ENCODE results near the gene D2HGDH. TPM values are rescaled to one million over a fixed set of nuclear protein-coding genes. Genes with fewer than 3 reads are reported as not detected.

The D2HGDH gene
- total RNA-seq = 17.9 and 20.9 TPM in 2 replicates

DNA sequence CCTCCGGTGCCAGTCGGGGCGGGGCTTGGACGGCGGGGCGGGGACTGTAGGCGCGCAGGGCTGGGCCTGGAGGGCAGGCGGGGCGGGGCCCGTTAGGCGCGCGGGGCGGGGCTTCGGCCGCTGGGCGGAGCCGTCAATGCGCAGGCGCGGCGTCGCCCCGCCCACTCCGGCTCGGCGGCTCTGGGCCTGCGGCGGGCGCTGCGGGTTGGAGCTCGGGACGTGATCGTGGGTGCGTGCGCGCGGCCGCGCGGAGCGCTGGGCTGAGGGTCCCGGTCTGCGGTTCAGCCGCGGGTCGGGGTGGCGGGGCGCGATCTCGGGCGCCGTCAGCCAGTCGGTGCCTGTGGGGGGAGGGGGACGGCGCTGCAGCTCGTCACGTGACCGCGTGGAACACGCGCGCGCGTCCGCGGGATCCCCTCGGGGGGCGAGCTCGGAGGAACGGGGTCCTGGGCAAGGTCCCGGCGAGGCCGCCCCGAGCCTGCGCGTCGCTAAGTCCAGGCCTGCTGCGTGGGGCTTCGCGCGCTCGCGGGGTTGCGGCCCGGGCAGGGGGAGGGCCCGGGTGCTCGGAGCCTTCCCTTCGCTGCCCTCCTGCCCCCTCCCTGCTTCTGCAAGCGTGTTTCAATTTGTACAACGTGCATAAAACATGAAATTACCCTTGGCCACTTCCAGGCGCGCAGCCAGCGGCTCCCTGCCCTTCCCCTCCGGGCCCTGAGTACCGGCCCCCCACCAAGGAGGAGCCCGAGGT is at the start of gene D2HGDH:
Gene D2HGDH, plus strand, starts transcription at position 164 of the 742 bp plus-strand sequence. CDS start 595 bp downstream, outside the sequence.
- intact Hi-C loops (cut with micrococcal nuclease) = loop anchor here (1.0 to 5.0 kb wide), 12 partner anchors 32 to 420 kb away; partner anchors contain the start of genes ATG4B, DTYMK, FARP2 and HDLBP

DNA sequence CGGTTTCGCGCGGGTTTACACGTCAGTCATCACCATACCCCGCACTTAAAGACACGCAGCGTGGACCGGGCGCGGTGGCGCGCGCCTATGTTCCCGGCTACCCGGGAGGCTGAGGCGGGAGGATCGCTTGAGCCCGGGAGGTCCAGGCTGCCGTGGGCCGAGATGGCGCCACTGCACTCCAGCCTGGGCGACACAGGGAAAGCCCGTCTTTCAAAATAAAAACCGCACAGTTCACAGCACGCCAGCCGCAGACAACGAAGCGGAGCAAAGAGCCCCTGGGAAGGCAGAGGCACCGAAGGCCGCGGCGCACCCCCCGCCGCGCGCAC is 48.1 kb upstream of the D2HGDH start:
- intact Hi-C loops (cut with micrococcal nuclease) = loop anchor here (1.0 to 5.0 kb wide), 11 partner anchors 16 to 537 kb away; partner anchors contain the start of genes D2HGDH, HDLBP, ING5 and PASK

DNA sequence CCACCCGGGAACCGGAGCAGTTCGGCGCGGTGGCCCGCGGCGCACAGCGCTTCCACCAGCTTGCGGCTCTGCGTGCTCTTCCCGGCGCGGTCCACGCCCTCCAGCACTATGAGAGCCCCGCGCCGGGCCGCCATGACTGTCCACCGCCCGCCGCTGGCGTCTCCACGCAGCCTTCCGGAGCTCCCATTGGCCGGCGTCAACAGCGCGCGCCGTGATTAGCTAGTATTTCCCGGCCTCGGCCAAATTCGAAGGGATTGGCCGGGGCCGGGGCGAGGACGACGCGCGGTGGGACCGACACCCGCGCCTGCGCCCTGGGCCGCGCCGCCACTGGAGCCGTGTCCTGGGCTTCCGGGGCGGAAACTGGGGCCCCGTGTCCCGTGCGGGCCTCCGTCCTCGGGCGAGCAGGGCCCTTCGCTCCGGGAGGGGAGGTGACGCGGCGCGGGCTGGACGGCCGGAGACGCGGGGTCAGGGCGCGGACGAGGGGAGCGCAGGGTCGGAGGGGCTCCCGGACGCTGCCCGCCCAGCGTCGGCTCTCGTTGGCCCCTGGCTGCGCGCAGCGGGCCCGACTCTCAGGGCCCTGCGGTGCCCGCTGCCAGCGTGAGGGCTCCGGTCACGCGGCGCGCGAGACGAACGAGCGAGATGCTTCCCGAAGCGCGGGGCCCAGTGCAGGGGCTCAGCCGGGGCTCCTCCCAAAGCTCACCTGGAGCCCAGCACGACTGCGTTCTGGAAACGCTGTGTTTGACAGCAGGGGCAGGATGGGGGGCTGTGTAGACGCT is 47.6 kb upstream of the D2HGDH start, which contains the start of gene DTYMK:
Gene DTYMK, minus strand, starts transcription at position 166 of the 776 bp plus-strand sequence. Its CDS starts 32 bp downstream, at position 134.
- intact Hi-C loops (cut with micrococcal nuclease) = loop anchor here (1.0 to 5.0 kb wide), 12 partner anchors 15 to 1126 kb away; partner anchors contain the start of genes D2HGDH, HDLBP, ING5 and PASK

DNA sequence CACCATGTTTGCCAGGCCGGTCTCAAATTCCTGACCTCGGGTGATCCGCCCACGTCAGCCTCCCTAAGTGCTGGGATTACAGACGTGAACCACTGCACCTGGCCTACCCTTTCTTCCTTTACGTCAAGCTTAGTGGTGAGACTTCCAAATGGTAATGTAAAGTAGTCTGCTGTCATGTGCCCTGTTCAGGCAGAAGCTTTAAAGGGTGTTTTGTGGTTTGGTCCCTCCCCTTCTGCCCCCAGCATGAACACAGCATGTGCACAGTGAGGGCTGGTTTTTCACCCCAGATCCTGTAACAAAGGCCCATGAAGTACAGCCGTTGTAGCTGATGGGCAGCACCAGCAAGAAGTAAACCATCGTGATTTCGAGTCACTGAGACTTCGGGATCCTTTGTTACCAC is 45.1 kb upstream of the D2HGDH start:
- intact Hi-C loops (cut with micrococcal nuclease) = loop anchor here (5.0 kb wide), 2 partner anchors 247 to 398 kb away; no protein-coding TSS in a partner anchor

DNA sequence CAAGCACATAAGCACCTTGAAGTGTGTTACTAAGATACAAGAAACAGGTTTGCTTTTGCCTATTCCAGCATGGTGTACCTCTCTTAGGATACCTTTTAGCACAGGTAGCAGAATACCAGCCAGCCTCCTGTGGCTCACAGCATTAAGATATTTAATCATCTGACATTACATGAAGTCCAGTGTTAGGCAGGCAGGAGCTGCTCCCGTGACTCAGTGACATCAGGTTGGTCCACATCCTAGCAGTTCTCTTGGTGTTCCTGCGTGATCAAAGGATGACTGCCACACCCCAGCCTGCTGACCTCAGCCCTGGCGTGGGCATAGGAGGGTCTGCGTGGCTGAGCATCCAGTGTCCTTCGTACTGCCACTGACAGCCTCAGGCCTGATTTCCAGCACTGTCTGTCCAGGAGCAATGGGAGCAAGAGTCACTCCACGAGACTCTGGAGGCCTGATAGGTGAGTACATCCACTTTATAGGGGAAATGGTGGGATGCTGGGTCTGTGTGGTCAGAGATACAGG is 44.2 kb upstream of the D2HGDH start:
- intact Hi-C loops (cut with micrococcal nuclease) = no loop called here

DNA sequence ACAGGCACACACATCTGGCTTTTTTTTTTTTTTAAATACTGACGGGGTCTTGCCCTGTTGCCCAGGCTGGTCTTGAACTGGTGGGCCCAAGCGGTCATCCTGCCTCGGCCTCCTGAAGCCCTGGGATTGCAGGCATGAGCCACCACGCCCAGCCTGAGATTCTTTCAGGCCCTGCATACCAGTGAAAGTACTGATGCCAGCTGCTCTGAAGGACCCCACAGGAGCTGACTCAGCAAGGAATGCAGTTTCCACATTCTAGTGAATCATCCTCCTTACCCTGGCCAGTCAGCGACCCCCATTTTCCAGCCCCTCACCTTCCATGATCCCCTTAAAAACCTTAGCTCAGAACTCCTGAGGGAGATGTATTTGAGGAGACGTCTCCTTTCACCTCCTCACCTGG is 42.0 kb upstream of the D2HGDH start:
- intact Hi-C loops (cut with micrococcal nuclease) = no loop called here

DNA sequence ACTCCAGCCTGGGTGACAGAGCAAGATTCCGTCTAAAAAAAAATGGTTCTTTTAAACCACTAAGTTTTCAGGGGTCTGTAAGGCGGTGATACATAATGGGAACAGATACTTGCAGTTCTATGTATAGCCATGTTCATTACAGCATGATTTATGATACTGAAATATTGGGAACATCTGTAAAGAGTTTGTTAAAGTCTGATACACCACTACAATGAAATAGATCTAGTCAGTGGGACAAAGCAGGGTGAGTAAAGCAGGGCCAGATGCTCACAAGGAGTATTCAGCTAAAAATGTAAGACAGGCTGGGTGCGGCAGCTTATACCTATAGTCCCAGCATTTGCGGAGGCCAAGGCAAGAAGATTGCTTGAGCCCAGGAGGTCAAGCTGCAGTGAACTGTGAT is 38.8 kb upstream of the D2HGDH start:
- intact Hi-C loops (cut with micrococcal nuclease) = no loop called here

DNA sequence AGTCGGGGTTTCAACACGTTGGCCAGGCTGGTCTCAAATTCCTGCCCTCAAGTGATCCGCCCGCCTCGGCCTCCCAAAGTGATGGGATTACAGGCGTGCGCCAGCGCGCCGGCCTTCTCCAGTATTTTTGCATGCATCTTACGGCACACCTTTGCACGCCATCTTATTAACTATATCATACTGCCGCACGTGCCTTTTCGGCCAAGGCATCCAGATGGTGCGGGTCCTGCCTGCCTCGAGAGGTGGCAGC is 33.4 kb upstream of the D2HGDH start:
- intact Hi-C loops (cut with micrococcal nuclease) = loop anchor here (1.0 to 5.0 kb wide), 5 partner anchors 64 to 1264 kb away; partner anchors contain the start of genes ATG4B, DUSP28, GPC1 and PDCD1

DNA sequence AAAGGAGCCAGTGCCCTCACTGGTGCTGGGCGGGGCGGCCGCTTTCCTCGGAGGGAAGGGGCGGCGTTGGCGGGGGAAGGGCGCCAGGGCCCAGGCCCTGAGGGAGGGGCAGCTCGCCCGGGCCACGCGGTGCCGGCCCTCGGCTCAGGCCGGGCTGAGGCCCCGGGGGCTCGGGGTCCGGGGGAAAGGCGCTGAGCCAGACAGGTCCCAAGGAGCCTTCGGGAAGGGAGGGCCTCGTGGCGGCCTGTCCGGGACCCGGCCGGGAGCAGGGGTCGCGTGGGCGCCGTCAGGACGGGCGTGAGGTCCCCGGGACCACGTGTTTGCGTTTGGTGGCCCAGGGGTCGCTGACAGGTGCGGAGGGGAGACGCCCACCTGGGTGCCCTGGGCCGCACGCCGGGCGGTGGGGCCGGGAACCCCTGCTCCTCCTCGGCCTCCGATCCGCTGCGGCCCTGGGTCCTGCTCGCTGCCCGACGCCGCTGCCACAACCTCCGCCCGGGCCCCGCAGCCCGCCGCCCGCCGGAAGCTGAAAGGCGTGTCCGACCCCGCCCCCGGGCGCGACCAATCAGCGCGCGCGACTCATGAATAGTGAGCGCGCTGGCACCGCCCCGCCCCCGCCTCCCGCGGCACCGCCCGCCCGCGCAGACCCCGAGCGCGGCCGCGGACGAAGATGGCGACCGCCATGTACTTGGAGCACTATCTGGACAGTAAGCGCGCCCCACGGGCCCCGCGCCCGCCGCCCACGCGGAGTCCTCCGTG is 32.9 kb upstream of the D2HGDH start, which contains the start of gene ING5:
Gene ING5, plus strand, starts transcription at position 641 of the 756 bp plus-strand sequence. Its CDS starts 27 bp downstream, at position 668.
- intact Hi-C loops (cut with micrococcal nuclease) = loop anchor here (1.0 to 5.0 kb wide), 13 partner anchors 15 to 1264 kb away; partner anchors contain the start of genes ATG4B, D2HGDH, DTYMK and DUSP28

DNA sequence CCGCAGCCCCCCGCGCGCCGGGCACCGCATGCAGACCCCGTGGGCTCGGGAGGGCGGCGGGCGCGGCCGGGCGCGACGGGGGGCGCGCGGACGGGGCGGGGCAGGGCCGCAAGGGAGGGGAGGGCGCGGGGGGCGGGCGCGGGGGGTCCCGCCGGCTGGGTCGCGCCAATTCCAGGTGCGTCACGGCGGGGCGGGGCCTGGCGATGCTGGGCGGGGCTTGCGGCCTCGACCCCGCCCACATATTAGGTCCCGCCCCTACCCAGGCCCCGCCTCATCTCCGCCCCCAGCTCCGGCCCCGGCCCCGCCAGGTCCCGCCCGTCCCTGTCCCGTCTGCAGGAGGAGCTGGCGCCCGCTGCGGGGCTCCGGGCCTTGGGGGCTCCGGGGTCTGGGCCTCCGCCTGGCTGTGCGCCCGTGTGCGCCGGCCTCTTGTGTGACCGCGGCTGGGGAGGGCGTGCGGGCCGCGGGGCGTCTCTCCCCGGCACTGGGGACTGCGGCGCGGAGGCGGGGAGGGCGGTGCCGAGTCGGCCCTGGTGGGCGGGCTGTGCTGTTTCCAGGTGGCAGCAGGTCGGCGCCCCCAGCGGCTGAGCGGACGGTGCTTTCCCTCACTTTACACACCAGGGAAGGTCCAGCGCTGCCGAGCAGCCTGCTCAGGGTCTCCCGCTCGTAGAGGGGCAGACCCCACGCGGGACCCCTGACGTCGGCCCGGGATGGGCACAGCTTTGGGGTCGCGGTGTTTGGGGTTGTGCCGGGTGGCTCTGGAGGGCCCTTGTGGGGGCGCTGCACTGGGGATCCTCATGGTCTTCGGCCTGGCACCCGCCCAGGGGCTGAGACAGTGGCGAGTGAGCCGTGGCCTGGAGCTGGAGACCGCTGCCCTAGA is 32.0 kb upstream of the D2HGDH start:
- intact Hi-C loops (cut with micrococcal nuclease) = loop anchor here (1.0 to 5.0 kb wide), 10 partner anchors 16 to 1265 kb away; partner anchors contain the start of genes D2HGDH, DTYMK, FARP2 and GPC1

DNA sequence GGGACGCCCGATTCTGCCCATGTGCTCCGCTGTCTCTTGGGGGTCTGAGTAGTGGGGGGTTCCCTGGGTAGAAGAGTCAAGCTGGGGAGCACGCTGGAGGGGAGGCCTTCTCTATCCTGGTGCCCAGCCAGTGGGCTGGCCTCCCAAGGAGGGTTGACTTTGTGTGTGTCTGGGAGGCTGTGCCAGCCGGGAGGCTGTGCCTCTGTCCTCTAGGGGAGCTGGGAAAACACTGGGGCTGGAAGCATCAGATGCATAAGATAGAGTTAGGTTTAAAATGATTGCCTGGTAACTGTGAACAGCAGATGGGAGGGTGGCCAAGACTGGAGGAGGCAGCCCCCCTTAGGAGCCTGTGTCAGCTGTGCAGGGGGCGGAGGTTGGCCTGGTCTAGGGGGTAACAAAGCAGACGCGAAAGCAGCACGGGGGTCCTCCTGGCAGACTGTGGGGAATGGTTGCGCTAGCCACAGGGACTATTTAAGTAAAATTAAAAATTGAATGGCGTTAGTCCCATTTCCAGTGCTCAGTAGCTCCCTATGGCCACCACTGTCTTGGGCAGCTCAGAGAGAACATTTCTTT is 31.3 kb upstream of the D2HGDH start:
- intact Hi-C loops (cut with micrococcal nuclease) = loop anchor here (5.0 kb wide), 2 partner anchors 154 to 1266 kb away; partner anchors contain the start of genes GPC1 and PDCD1

DNA sequence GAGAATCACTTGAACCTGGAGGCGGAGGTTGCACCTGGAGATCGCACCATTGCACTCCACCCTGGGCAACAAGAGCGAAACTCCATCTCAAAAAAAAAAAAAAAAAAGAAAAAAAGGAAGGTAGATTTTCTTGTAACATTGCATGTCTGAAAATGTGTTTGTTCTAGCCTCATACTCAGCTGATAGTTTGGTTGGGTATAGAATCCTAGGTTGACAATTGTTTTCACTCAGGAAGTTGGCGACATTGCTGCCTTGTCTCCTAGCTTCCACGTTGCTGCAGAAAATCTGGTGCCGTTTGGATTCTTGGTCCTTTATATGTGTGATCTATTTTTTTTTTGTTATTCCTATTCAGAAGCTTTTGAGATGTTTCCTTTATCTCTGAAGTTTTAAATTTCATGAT is 27.9 kb upstream of the D2HGDH start:
- intact Hi-C loops (cut with micrococcal nuclease) = no loop called here

DNA sequence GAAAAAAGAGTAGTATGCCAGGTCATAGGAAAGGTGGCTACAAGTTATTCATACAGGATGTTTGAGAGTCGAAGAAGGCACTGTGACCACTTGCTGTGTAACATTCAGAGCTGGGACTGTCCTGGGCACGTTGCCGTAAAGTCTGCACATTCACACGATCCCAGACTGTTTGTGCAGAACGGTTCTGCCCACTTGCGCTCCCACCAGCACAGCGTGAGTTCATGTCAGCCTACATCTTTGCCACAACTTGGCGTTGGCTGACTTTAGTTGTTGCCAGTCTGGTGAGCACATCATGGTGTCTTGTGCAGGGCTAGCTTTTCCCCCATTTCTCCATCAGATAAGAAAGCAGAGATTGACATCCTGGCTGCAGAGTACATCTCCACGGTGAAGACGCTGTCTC is 25.6 kb upstream of the D2HGDH start:
- intact Hi-C loops (cut with micrococcal nuclease) = no loop called here

DNA sequence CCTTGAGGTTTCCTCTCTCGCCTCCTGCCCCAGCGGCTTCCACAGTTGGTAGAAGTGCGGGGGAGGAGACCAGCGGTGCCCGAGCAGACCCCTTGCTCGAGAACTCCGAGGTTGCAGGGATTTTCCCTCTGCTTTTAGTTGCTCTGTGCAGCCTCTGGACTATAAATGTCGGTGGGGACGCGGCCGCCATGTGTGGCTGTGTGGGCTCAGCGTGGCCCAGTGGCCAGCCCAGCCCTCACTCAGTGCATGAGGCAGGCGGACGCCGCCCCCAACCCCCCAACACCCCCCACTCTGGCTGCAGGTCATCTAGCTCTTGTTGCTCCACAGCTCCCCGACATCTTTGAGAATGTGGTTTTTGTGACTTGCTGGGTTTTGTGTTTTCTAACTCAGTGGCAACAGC is 15.3 kb upstream of the D2HGDH start:
- intact Hi-C loops (cut with micrococcal nuclease) = no loop called here

DNA sequence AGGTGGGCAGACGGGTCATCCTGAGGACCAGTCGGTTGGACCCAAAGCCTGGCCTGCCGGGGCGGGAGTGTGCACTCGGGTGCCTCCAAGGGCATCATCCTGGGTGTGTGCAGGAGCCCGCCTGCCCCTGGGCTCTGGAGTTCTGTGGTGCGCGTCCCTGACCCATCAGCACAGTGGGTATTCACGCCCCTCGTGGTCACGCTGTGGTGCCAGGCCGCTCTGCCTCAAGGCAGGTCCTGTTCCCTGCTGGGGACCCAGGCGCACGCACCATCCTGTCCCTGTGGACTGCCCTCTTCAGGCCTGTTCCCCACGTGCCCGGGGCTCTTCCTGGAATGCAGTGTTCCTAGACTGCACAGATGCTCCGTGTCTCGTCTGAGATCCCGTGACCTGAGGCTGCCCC is 14.3 kb upstream of the D2HGDH start:
- intact Hi-C loops (cut with micrococcal nuclease) = no loop called here

DNA sequence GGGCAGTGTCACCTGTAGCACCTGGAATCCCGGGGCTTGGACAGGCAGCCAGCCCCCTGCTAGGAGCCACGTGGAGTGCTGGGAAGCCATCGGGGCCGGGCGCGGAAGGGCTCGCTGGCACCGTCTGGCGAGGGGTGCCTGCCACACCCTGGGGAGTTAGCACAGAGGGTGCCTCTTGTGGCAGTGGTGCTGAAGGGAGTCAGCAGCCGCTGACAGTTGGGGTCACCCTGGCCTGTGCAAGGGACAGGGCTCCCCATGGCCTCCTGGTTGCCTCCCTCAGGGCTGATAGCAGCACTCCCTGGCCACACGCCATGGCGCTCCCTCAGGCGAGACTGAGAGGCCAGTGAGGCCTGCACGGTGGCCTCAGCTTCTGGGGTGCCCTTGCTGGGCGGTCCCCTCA is 13.9 kb upstream of the D2HGDH start:
- intact Hi-C loops (cut with micrococcal nuclease) = no loop called here

DNA sequence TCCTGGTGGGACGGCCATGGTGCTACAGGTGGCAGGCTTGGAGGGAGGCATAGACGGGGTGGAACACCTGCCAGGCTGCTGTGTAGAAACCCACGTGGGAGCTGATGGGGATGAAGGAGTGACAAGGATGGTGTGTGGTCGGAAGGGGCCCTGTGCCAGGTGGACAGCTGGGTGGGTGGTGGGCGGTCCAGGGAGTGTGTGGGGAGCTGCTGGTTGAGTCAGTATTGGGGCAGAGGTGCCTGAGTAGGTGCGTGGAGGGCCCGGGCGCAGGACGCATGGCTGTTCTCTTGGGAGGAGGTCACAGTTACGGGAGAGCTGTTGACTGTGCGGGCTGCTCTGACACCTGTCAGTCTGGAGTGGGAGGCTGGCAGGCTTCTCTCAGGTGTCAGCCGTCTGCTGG is 12.6 kb upstream of the D2HGDH start:
- intact Hi-C loops (cut with micrococcal nuclease) = no loop called here

DNA sequence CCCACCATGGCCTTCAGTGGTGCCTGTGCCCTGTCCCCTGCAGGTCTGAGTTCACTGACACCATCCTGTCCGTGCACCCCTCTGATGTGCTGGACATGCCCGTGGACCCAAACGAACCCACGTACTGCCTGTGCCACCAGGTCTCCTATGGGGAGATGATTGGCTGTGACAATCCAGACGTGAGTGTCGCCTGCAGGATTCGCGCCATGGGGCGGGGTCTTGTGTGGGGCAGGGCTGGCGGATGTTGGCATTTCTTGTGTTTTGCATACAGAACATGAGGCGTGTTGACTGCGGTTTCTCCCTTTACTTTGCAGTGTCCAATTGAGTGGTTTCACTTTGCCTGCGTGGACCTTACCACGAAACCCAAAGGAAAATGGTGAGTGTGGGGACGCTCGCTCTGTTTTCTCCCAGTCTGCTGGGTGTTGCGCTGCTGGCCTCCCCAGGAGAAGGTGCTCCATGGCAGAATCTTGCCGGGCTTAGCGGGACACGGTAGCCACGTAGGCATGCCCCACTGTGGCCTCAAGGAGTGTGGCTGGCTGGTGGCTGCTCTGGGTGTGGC is 11.5 kb upstream of the D2HGDH start:
- intact Hi-C loops (cut with micrococcal nuclease) = no loop called here

DNA sequence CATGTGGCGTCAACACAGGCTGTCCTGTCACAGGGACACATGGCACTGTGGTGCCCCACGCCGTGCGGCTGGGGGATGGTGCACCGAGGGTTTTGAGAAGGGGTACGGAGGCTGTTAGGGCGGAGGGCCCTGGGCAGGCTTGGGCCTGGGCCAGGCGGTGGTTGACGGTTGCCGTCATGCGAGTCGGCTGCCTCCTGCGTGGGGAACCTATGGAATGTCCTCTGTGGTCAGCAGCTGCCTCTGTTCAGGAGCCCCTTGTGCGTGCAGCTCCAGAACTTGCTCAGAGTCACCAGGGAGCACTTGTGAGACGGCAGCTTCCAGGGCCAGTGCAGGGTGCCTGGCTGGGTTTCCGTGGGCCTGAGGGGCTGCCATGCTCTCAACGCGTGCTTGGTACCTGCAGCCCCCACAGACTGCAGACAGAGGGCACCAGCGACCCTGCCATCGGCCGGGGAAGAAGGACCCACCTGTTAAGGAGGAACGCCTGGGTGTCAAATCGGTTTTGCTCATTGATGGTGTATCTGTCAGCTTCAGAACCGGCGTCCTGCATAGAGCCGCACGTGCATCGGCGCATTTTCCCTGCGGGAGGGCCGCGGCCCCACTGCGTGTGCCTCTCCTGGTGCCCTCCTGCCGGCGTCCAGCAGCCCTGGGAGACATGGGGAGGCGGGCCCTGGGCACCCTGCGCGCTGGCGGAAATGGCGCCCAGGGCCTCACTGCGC is 10.0 kb upstream of the D2HGDH start:
- intact Hi-C loops (cut with micrococcal nuclease) = no loop called here

All from T-helper 1 cell treated with Interleukin-12 subunit alpha and Interleukin-12 subunit beta and Interleukin-4 antibody, amounts not matched to agents 30 ng/mL and 1 ng/mL, for 36 hours (primary cell).